ENCODE results near the gene ITPKC.

GRCh38 chr19:40785526-40785925 lies 68.6 kb downstream of the ITPKC start:
- TF ChIP-seq CTCF (conservative IDR thresholded peaks at IDR 0.05 in 1 of 2, IDR thresholded peaks at IDR 0.05 in 1 of 2; ENCODE audit: extremely low read depth in 1 of 2, insufficient read depth in 1 of 2, low read depth in 1 of 2, low read length in 2 of 2) (no peak), EZH2 (IDR thresholded peaks at IDR 0.05; ENCODE audit: borderline replicate concordance, low read length) (no peak)

Data from mammary epithelial cell (primary cell).